Measurements from ENCODE around the gene MIEF1. TPM values are rescaled to one million over a fixed set of nuclear protein-coding genes. Genes with fewer than 3 reads are reported as not detected.

Gene MIEF1
- polyA plus RNA-seq, 3 donors, result 7.8 to 25.7 (median 9.9) TPM

DNA sequence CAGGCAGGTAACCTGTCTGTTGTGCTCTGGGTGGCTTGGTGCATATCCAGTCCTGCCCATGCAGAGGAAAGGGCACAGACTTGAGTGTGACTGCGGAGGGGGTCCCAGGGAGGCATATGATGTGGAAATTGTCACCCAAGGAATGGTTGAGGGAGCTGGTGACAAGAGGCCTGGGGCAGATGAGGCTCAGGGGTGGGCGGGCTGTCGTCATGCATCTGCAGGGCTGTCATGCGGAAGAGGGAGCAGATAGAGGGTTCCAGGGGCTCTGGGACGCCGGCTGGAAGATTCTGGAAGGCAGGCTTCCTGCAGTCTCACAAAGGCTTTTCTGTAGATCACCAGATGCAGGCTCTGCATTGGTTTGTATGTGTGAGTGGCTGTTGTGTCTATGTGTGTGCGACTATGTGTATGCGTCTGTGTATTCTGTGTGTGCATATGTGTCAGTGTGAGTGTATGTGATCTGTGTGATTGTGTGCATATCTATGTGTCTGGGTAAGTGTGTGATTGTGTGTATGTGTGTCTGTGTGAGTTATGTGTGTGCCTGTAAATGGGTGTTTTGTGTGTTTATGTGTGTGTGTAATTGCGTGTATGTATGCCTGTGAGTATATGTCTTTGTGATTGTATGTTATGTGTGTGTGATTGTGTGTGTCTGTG is 60.9 kb downstream of the MIEF1 start:
- WGBS, 3 donors, result 71 to 78% (median 74%) methylated on average over 9 of the region's 9 CpGs
- H3K27ac ChIP-seq (ENCODE audit: low read depth, low read length), result no peak overlapping the region

DNA sequence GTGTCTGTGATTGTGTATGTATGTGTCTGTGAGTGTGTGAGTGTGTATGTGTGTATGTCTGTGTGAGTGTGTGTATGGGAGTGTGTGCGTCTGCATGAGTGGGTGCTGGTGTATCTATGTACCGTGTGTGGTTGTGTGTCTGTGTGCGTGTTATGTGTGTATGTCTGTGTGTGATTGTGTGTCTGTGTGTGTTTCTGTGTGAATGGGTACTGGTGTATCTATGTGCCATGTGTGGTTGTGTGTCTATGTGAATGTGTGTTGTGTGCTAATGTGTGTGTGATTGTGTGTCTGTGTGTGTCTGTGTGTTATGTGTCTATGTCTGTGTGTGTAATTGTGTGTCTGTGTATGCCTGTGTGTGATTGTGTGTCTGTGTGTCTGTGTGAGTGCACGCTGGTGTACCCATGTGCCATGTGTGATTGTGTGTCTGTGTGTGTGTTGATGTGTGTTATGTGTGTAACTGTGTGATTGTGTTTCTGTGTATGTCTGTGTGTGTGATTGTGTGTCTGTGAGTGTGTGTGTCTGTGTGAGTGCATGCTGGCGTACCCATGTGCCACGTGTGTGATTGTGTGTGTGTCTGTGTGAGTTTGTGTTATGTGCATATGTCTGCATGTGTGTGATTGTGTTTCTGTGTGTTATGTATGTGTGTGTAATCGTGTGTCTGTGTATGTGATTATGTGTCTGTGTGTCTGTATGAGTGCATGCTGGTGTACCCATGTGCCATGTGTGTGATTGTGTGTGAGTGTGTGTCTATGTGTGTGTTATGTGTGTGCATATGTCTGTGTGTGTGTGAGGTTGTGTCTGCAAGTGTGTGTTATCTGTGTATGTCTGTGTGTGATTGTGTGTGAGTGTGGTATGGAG is 61.7 kb downstream of the MIEF1 start:
- H3K27ac ChIP-seq (ENCODE audit: low read depth, low read length), result no peak overlapping the region
- 77 to 88% (median 79%) methylated on average over 7 of the region's 7 CpGs for WGBS, 3 donors

DNA sequence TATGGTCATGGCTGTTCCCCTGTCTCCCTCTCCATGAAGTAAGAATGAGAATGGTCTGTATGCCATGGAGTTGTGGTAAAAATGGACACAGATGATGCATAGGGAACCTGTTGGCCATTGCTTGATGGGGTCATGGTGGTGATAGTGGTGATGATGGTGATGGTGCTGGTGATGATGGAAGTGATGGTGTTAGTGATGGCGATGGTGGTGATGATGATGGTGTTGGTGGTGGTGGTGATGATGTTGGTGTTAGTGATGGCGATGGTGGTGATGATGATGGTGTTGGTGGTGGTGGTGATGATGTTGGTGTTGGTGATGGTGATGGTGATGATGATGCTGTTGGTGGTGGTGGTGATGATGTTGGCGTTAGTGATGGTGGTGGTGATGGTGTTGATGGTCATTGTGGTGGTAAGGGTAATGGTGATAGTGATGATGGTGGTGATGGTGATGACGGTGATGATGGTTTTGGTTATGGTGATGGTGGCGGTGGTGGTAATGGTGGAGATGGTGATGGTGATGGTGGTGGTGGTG is 63.4 kb downstream of the MIEF1 start:
- H3K27ac ChIP-seq (ENCODE audit: low read depth, low read length), result no peak overlapping the region
- WGBS, 3 donors, result 93 to 98% (median 97%) methylated on average over 5 of the region's 5 CpGs

DNA sequence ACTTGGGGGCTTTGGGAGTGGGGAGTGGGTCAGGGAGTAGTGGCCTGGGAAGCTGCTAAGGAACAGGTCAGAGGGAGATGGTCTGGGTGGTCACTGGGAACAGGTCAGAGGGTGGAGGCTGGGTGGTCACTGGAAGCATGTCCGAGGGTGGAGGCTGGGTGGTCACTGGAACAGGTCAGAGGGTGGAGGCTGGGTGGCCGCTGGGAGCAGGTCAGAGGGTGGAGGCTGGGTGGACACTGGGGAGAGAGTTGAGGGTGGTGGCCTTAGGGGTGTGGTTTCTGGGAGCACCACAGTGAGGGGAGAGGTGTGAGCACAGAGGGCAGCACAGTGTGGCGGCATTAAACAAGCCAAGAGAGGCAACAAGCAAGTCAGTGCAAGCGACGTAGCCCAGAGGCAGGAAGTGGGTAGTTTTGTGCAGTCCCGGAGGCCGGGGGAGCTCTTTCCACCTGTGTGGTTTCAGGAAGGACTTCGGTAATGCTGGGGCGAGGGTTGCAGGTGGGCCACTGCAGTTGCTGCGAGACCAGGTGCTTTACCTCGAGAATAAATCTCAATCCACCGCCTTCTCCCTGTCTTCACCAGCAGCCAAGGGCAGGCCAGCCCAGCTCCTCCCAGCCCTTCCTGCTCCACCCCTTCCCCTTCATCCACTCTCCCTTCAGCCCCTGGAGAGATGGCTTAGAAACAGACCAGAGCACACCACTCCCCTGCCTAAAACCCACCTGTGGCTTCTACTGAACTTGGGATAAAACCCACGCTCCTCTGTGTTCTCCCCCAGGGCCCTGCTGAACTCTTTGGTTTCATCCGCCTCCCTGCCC is 65.3 kb downstream of the MIEF1 start:
- no peak overlapping the region for H3K27ac ChIP-seq (ENCODE audit: low read depth, low read length)
- WGBS, 3 donors, result 42 to 72% (median 42%) methylated on average over 13 to 14 of the region's 14 CpGs

Other genes starting within 250 kb of the MIEF1 start
- gene RPL3, start 182.7 kb upstream of the MIEF1 start, polyA plus RNA-seq, result 1,000 to 10,000 TPM; 3,176 to 4,324 (median 3,855) TPM
- 10 to 100 TPM in 2 of 3 donors, 1 to 10 TPM in 1; 7.9 to 13.0 (median 12.6) TPM for gene SYNGR1, start 152.3 kb upstream of the MIEF1 start, polyA plus RNA-seq
- gene TAB1, start 102.5 kb upstream of the MIEF1 start, polyA plus RNA-seq, result 10 to 100 TPM; 11.0 to 15.0 (median 14.2) TPM
- 10 to 100 TPM in 1 of 3 donors, 1 to 10 TPM in 2; 3.0 to 17.9 (median 3.5) TPM for gene MGAT3, start 45.3 kb upstream of the MIEF1 start, polyA plus RNA-seq
- gene ATF4, start 18.3 kb downstream of the MIEF1 start, polyA plus RNA-seq, result 100 to 1,000 TPM; 454 to 688 (median 547) TPM
- 100 to 1,000 TPM; 123 to 166 (median 153) TPM for gene RPS19BP1, start 30.5 kb downstream of the MIEF1 start, polyA plus RNA-seq
- gene CACNA1I, start 68.5 kb downstream of the MIEF1 start, polyA plus RNA-seq, result under 1 TPM in 2 of 3 donors, not detected in 1; 0.08 to 0.13 TPM

Measured in adipose tissue (tissue), 3 donors.